HL-60 (cell line): ENCODE data around the gene NCOA3.
"Not testable (repeated sequence)": the region's sequence is repeated elsewhere in the genome, so short reads cannot be mapped to it uniquely, and the experiment has no call there.

Experiments used
- DNase-seq, 2 experiments: peaks; one replicate each; pipeline ENCODE4 v3.0.0-alpha.2; 2010 to 2020; ENCODE audit warnings: low read depth in 1 of 2, low spot score in 1 of 2
- H3K27ac ChIP-seq: fragments of 250-450 bp; sonication (Bioruptor Pico); replicated peaks from 2 replicates; pipeline ENCODE4 v1.5.1; 2020; ENCODE audit warnings: mild to moderate bottlenecking, moderate library complexity
- H3K27me3 ChIP-seq: fragments of 250-450 bp; sonication (Bioruptor Pico); 2 replicates; pipeline ENCODE4 v1.5.1; 2021; ENCODE audit warnings: mild to moderate bottlenecking, moderate library complexity; ENCODE audit not compliant: insufficient read depth, poor library complexity, severe bottlenecking
- H3K4me3 ChIP-seq: replicated peaks from 2 replicates; pipeline ENCODE4 v1.5.1; 2011; ENCODE audit warnings: mild to moderate bottlenecking, control low read depth, low read length; ENCODE audit not compliant: insufficient read depth
- GABPA ChIP-seq: IDR thresholded peaks from 2 replicates; pipeline ENCODE4 v1.6.1; 2012; ENCODE audit warnings: low read depth
- POLR2AphosphoS5 ChIP-seq: IDR thresholded peaks from 2 replicates; pipeline ENCODE4 v1.6.1; 2012; ENCODE audit warnings: low read depth
- SPI1 ChIP-seq: IDR thresholded peaks from 2 replicates; pipeline ENCODE4 v1.6.1; 2012; ENCODE audit warnings: low read depth, mild to moderate bottlenecking, borderline replicate concordance
- TF ChIP-seq, protein P1 (sequence below): IDR thresholded peaks from one replicate; pipeline ENCODE4 v1.5.1; 2011; ENCODE audit warnings: low read length, control low read depth, inconsistent platforms; ENCODE audit not compliant: insufficient read depth
- TF ChIP-seq, protein P2 (sequence below): IDR thresholded peaks from 2 replicates; pipeline ENCODE4 v1.6.1; 2012; ENCODE audit warnings: low read depth; ENCODE audit not compliant: insufficient replicate concordance

The NCOA3 gene

GRCh38 chr20:47551222-47551621, 49.5 kb downstream of the NCOA3 start:
- H3K27ac ChIP-seq: no peak overlapping the region

GRCh38 chr20:47551841-47552240, 50.2 kb downstream of the NCOA3 start:
- H3K27me3 ChIP-seq: no peaks in the 10 kb centered on the region
- TF ChIP-seq, protein P1, sequence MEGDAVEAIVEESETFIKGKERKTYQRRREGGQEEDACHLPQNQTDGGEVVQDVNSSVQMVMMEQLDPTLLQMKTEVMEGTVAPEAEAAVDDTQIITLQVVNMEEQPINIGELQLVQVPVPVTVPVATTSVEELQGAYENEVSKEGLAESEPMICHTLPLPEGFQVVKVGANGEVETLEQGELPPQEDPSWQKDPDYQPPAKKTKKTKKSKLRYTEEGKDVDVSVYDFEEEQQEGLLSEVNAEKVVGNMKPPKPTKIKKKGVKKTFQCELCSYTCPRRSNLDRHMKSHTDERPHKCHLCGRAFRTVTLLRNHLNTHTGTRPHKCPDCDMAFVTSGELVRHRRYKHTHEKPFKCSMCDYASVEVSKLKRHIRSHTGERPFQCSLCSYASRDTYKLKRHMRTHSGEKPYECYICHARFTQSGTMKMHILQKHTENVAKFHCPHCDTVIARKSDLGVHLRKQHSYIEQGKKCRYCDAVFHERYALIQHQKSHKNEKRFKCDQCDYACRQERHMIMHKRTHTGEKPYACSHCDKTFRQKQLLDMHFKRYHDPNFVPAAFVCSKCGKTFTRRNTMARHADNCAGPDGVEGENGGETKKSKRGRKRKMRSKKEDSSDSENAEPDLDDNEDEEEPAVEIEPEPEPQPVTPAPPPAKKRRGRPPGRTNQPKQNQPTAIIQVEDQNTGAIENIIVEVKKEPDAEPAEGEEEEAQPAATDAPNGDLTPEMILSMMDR: no peak
- TF ChIP-seq POLR2AphosphoS5 (no peak), SPI1 (no peak), GABPA (no peak)
- TF ChIP-seq, protein P2, sequence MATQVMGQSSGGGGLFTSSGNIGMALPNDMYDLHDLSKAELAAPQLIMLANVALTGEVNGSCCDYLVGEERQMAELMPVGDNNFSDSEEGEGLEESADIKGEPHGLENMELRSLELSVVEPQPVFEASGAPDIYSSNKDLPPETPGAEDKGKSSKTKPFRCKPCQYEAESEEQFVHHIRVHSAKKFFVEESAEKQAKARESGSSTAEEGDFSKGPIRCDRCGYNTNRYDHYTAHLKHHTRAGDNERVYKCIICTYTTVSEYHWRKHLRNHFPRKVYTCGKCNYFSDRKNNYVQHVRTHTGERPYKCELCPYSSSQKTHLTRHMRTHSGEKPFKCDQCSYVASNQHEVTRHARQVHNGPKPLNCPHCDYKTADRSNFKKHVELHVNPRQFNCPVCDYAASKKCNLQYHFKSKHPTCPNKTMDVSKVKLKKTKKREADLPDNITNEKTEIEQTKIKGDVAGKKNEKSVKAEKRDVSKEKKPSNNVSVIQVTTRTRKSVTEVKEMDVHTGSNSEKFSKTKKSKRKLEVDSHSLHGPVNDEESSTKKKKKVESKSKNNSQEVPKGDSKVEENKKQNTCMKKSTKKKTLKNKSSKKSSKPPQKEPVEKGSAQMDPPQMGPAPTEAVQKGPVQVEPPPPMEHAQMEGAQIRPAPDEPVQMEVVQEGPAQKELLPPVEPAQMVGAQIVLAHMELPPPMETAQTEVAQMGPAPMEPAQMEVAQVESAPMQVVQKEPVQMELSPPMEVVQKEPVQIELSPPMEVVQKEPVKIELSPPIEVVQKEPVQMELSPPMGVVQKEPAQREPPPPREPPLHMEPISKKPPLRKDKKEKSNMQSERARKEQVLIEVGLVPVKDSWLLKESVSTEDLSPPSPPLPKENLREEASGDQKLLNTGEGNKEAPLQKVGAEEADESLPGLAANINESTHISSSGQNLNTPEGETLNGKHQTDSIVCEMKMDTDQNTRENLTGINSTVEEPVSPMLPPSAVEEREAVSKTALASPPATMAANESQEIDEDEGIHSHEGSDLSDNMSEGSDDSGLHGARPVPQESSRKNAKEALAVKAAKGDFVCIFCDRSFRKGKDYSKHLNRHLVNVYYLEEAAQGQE: no peak
- H3K4me3 ChIP-seq: no peak overlapping the region
- no peak for DNase-seq
- no peak overlapping the region for H3K27ac ChIP-seq

More at GRCh38 chr20:47551222-47551621, 49.5 kb downstream of the NCOA3 start:
- Histone ChIP-seq H3K4me3 (no peak overlapping the region), H3K27me3 (no peaks in the 10 kb centered on the region)
- TF ChIP-seq SPI1 (no peak), GABPA (no peak), POLR2AphosphoS5 (no peak)
- TF ChIP-seq, protein P2: no peak
- TF ChIP-seq, protein P1: no peak
- DNase-seq: no peak

- H3K27ac ChIP-seq: no peak overlapping the region
- no peak overlapping the region for H3K4me3 ChIP-seq
- TF ChIP-seq, protein P1: no peak
- TF ChIP-seq SPI1 (no peak), GABPA (no peak)
- TF ChIP-seq, protein P2: no peak
- no peak for DNase-seq
- no peaks in the 10 kb centered on the region for H3K27me3 ChIP-seq
Measured at GRCh38 chr20:47552996-47553395, 51.3 kb downstream of the NCOA3 start.

GRCh38 chr20:47553594-47554235, 52.0 kb downstream of the NCOA3 start:
- DNase-seq, H3K27ac ChIP-seq, H3K4me3 ChIP-seq, H3K27me3 ChIP-seq: not testable (repeated sequence)

GRCh38 chr20:47554283-47554682, 52.6 kb downstream of the NCOA3 start:
- DNase-seq, H3K27me3 ChIP-seq, H3K27ac ChIP-seq, H3K4me3 ChIP-seq: not testable (repeated sequence)
